SJCRH30 (cell line): ENCODE results near the gene NKIRAS2. TPM values are rescaled to one million over a fixed set of nuclear protein-coding genes. Genes with fewer than 3 reads are reported as not detected.

Experiments used
- DNase-seq, 2 experiments: peaks; one replicate each; pipeline ENCODE4 v3.0.0-alpha.2; 2015 to 2020
- H3K27ac ChIP-seq: fragments of 250-450 bp; sonication (Bioruptor Pico); 2 replicates; pipeline ENCODE4 v1.5.1; 2020; ENCODE audit warnings: mild to moderate bottlenecking, moderate library complexity
- H3K27me3 ChIP-seq: fragments of 250-450 bp; sonication (Bioruptor Pico); 2 replicates; pipeline ENCODE4 v1.5.1; 2020; ENCODE audit warnings: mild to moderate bottlenecking, moderate library complexity
- H3K36me3 ChIP-seq: fragments of 250-450 bp; sonication (Bioruptor Pico); 2 replicates; pipeline ENCODE4 v1.5.1; 2020; ENCODE audit warnings: mild to moderate bottlenecking, moderate library complexity
- H3K4me1 ChIP-seq: fragments of 250-450 bp; sonication (Bioruptor Pico); 2 replicates; pipeline ENCODE4 v1.5.1; 2020; ENCODE audit warnings: mild to moderate bottlenecking, moderate library complexity
- H3K4me3 ChIP-seq: fragments of 250-450 bp; sonication (Bioruptor Pico); 2 replicates; pipeline ENCODE4 v1.5.1; 2020; ENCODE audit warnings: mild to moderate bottlenecking, moderate library complexity
- H3K9me3 ChIP-seq: fragments of 250-450 bp; sonication (Bioruptor Pico); replicated peaks from 2 replicates; pipeline ENCODE4 v1.5.1; 2020; ENCODE audit warnings: mild to moderate bottlenecking, moderate library complexity
- total RNA-seq: library from RNA; depleted of rRNA; stranded (reverse); fragments of >200 nt; shearing (Covaris generic); gene quantifications from 2 replicates; pipeline ENCODE4 v1.2.3, GENCODE V29; 2014

The NKIRAS2 gene
- total RNA-seq, 1 experiment from 2014 or later, result 80.3 TPM

- Histone ChIP-seq H3K27me3 (no peaks in the 10 kb centered on the region), H3K27ac (no peak overlapping the region; the same call in 1 of the 2 replicates), H3K4me3 (no peak overlapping the region), H3K9me3 (no peaks in the 10 kb centered on the region), H3K4me1 (peaks cover 42% of the 10 kb centered on the region), H3K36me3 (peaks cover 11% of the 10 kb centered on the region)
- DNase-seq, result peak; percentile 45 to 69
Observed at GRCh38 chr17:42027961-42028790, 8.3 kb downstream of the NKIRAS2 start.

GRCh38 chr17:42028791-42029127 is 8.9 kb downstream of the NKIRAS2 start:
- H3K4me3 ChIP-seq, result no peak overlapping the region
- no peak for DNase-seq
- no peaks in the 10 kb centered on the region for H3K9me3 ChIP-seq
- H3K36me3 ChIP-seq, result peaks cover 7% of the 10 kb centered on the region
- H3K27ac ChIP-seq, result no peak overlapping the region
- H3K27me3 ChIP-seq, result no peaks in the 10 kb centered on the region
- peaks cover 42% of the 10 kb centered on the region for H3K4me1 ChIP-seq

- Histone ChIP-seq H3K4me3 (no peak overlapping the region), H3K27me3 (no peaks in the 10 kb centered on the region), H3K27ac (no peak overlapping the region), H3K36me3 (no peaks in the 10 kb centered on the region), H3K9me3 (no peaks in the 10 kb centered on the region), H3K4me1 (peaks cover 20% of the 10 kb centered on the region)
- DNase-seq, result no peak
Observed at GRCh38 chr17:42031584-42031983, 11.7 kb downstream of the NKIRAS2 start.

GRCh38 chr17:42034059-42034458 is 14.2 kb downstream of the NKIRAS2 start:
- no peaks in the 10 kb centered on the region for H3K4me1 ChIP-seq
- no peaks in the 10 kb centered on the region for H3K36me3 ChIP-seq
- H3K9me3 ChIP-seq, result no peaks in the 10 kb centered on the region
- H3K27me3 ChIP-seq, result no peaks in the 10 kb centered on the region
- no peak overlapping the region for H3K27ac ChIP-seq
- no peak for DNase-seq
- no peak overlapping the region for H3K4me3 ChIP-seq

- H3K4me3 ChIP-seq, result no peak overlapping the region
- DNase-seq, result no peak
- no peaks in the 10 kb centered on the region for H3K36me3 ChIP-seq
- no peak overlapping the region for H3K27ac ChIP-seq
- no peaks in the 10 kb centered on the region for H3K4me1 ChIP-seq
- no peaks in the 10 kb centered on the region for H3K27me3 ChIP-seq
- no peaks in the 10 kb centered on the region for H3K9me3 ChIP-seq
Observed at GRCh38 chr17:42038221-42038973, 18.5 kb downstream of the NKIRAS2 start.

GRCh38 chr17:42039794-42040763 is 20.2 kb downstream of the NKIRAS2 start:
- H3K36me3 ChIP-seq, result no peaks in the 10 kb centered on the region
- H3K4me1 ChIP-seq, result no peaks in the 10 kb centered on the region
- DNase-seq, result no peak
- H3K4me3 ChIP-seq, result no peak overlapping the region
- H3K9me3 ChIP-seq, result no peaks in the 10 kb centered on the region
- no peak overlapping the region for H3K27ac ChIP-seq
- no peaks in the 10 kb centered on the region for H3K27me3 ChIP-seq

GRCh38 chr17:42040818-42041217 is 20.9 kb downstream of the NKIRAS2 start:
- DNase-seq, result no peak
- H3K9me3 ChIP-seq, result no peaks in the 10 kb centered on the region
- no peaks in the 10 kb centered on the region for H3K4me1 ChIP-seq
- no peaks in the 10 kb centered on the region for H3K36me3 ChIP-seq
- H3K4me3 ChIP-seq, result no peak overlapping the region
- H3K27me3 ChIP-seq, result no peaks in the 10 kb centered on the region
- H3K27ac ChIP-seq, result no peak overlapping the region

GRCh38 chr17:42041619-42042018 is 21.7 kb downstream of the NKIRAS2 start:
- DNase-seq, result no peak
- H3K4me3 ChIP-seq, result no peak overlapping the region
- no peak overlapping the region for H3K27ac ChIP-seq
- H3K36me3 ChIP-seq, result no peaks in the 10 kb centered on the region
- no peaks in the 10 kb centered on the region for H3K9me3 ChIP-seq
- no peaks in the 10 kb centered on the region for H3K27me3 ChIP-seq
- H3K4me1 ChIP-seq, result no peaks in the 10 kb centered on the region

- H3K4me1 ChIP-seq, result no peaks in the 10 kb centered on the region
- H3K9me3 ChIP-seq, result no peaks in the 10 kb centered on the region
- no peak for DNase-seq
- no peaks in the 10 kb centered on the region for H3K36me3 ChIP-seq
- no peak overlapping the region for H3K4me3 ChIP-seq
- H3K27ac ChIP-seq, result no peak overlapping the region
- no peaks in the 10 kb centered on the region for H3K27me3 ChIP-seq
Observed at GRCh38 chr17:42042598-42043319, 22.9 kb downstream of the NKIRAS2 start.

- no peaks in the 10 kb centered on the region for H3K4me1 ChIP-seq
- H3K4me3 ChIP-seq, result no peak overlapping the region
- H3K9me3 ChIP-seq, result no peaks in the 10 kb centered on the region
- no peaks in the 10 kb centered on the region for H3K36me3 ChIP-seq
- no peak overlapping the region for H3K27ac ChIP-seq
- DNase-seq, result no peak
- H3K27me3 ChIP-seq, result no peaks in the 10 kb centered on the region
Observed at GRCh38 chr17:42045719-42046118, 25.8 kb downstream of the NKIRAS2 start.

- H3K36me3 ChIP-seq, result no peaks in the 10 kb centered on the region
- no peak for DNase-seq
- no peak overlapping the region for H3K27ac ChIP-seq
- H3K27me3 ChIP-seq, result no peaks in the 10 kb centered on the region
- no peak overlapping the region for H3K4me3 ChIP-seq
- H3K9me3 ChIP-seq, result no peaks in the 10 kb centered on the region
- no peaks in the 10 kb centered on the region for H3K4me1 ChIP-seq
Observed at GRCh38 chr17:42047343-42047742, 27.5 kb downstream of the NKIRAS2 start.

- H3K4me3 ChIP-seq, result peak overlapping the region; percentile 61
- H3K27ac ChIP-seq, result no peak overlapping the region
- H3K27me3 ChIP-seq, result peaks cover 6% of the 10 kb centered on the region; the same call in 1 of the 2 replicates
- no peaks in the 10 kb centered on the region for H3K9me3 ChIP-seq
- H3K4me1 ChIP-seq, result no peaks in the 10 kb centered on the region
- H3K36me3 ChIP-seq, result no peaks in the 10 kb centered on the region
- no peak for DNase-seq
Observed at GRCh38 chr17:42049834-42050392, 30.0 kb downstream of the NKIRAS2 start.

- H3K4me3 ChIP-seq, result peak within 1 kb of the TSS; percentile 61
- H3K27ac ChIP-seq, result no peak within 1 kb of the TSS
- H3K36me3 ChIP-seq, result no peaks in the 10 kb centered on the region
- peaks cover 3% of the 10 kb centered on the region; the same call in 1 of the 2 replicates for H3K4me1 ChIP-seq
- H3K27me3 ChIP-seq, result peaks cover 6% of the 10 kb centered on the region; the same call in 1 of the 2 replicates
- DNase-seq, result peak; percentile 49 to 64
- H3K9me3 ChIP-seq, result no peaks in the 10 kb centered on the region
Observed at GRCh38 chr17:42050393-42051012, 30.6 kb downstream of the NKIRAS2 start, which contains the start of gene C17orf113. Gene C17orf113 (minus strand): TSS chr17:42050601. CDS start chr17:42043376, 7,225 bp downstream.
